H1 (cell line): ENCODE data around the gene RAB22A. TPM values are rescaled to one million over a fixed set of nuclear protein-coding genes. Genes with fewer than 3 reads are reported as not detected.

Experiments used
- CTCF ChIA-PET: fragments of 300-600 bp; sonication (Branson Sonifier 250); formaldehyde crosslinking; loops from one replicate; lab custom pipeline; 2021; ENCODE audit not compliant: partially characterized antibody; lab: Charles Lee
- POLR2A ChIA-PET: fragments of 300-600 bp; sonication (Branson Sonifier 250); formaldehyde crosslinking; loops from one replicate; lab custom pipeline; 2021; ENCODE audit warnings: inconsistent platforms; ENCODE audit not compliant: partially characterized antibody; lab: Charles Lee
- DNase-seq, 2 experiments: peaks; one replicate each; pipeline versions ENCODE4 v3.0.0 to v3.0.0-alpha.2; 2010 to 2022; ENCODE audit warnings: low spot score in 2 of 2, low read depth in 1 of 2, mixed read lengths in 1 of 2
- FAIRE-seq: peaks from 2 replicates; lab custom pipeline; 2011; peaks lifted over from hg19 to GRCh38; lab: Jason Lieb, UNC
- H2AFZ ChIP-seq: 2 replicates; pipeline ENCODE4 v1.8.1; 2012; ENCODE audit warnings: low read length, inconsistent platforms
- H2AK5ac ChIP-seq: 2 replicates; pipeline ENCODE4 v1.6.1; 2013; ENCODE audit warnings: low read depth, low read length
- H2BK120ac ChIP-seq: replicated peaks from 2 replicates; pipeline ENCODE3; 2013; ENCODE audit warnings: low read depth, low read length, inconsistent platforms
- H2BK12ac ChIP-seq: 2 replicates; pipeline ENCODE4 v1.6.1; 2013; ENCODE audit warnings: low read depth, low read length
- H2BK15ac ChIP-seq: 2 replicates; pipeline ENCODE4 v1.6.1; 2013; ENCODE audit warnings: low read length
- H2BK20ac ChIP-seq: 2 replicates; pipeline ENCODE4 v1.6.1; 2013; ENCODE audit warnings: low read length
- H2BK5ac ChIP-seq: 2 replicates; pipeline ENCODE4 v1.6.1; 2013; ENCODE audit warnings: low read depth, low read length
- H3K14ac ChIP-seq: 2 replicates; pipeline ENCODE4 v1.6.1; 2013; ENCODE audit warnings: inconsistent platforms; ENCODE audit not compliant: insufficient read length
- H3K18ac ChIP-seq: 2 replicates; pipeline ENCODE4 v1.6.1; 2013; ENCODE audit warnings: low read length; ENCODE audit errors: extremely low read depth
- H3K23ac ChIP-seq: 2 replicates; pipeline ENCODE4 v1.6.1; 2013; ENCODE audit warnings: inconsistent platforms; ENCODE audit not compliant: insufficient read length
- H3K23me2 ChIP-seq: 2 replicates; pipeline ENCODE4 v1.6.1; 2013; ENCODE audit warnings: low read depth, low read length
- H3K27ac ChIP-seq: 2 replicates; pipeline ENCODE4 v1.6.1; 2011; ENCODE audit warnings: low read depth, low read length, inconsistent platforms
- H3K27me3 ChIP-seq, 4 experiments: replicated peaks in 1 of 4; 1 replicate in 1 of 4; 2 replicates in 3 of 4; pipeline versions ENCODE4 v1.6.1 to v1.8.1; 2011 to 2013; ENCODE audit warnings: low read length in 3 of 4, mild to moderate bottlenecking in 3 of 4, inconsistent platforms in 2 of 4, mixed read lengths in 2 of 4, moderate library complexity in 1 of 4; ENCODE audit not compliant: control insufficient read depth in 3 of 4, insufficient read depth in 3 of 4; ENCODE audit errors: extremely low read depth in 1 of 4
- H3K36me3 ChIP-seq, 4 experiments: 2 replicates each; pipeline versions ENCODE4 v1.6.1 to v1.8.1; 2011 to 2013; ENCODE audit warnings: mild to moderate bottlenecking in 4 of 4, low read length in 3 of 4, moderate library complexity in 2 of 4, control low read depth in 1 of 4, inconsistent platforms in 1 of 4; ENCODE audit not compliant: insufficient read depth in 4 of 4, control insufficient read depth in 2 of 4
- H3K4ac ChIP-seq: replicated peaks from 2 replicates; pipeline ENCODE3; 2013; ENCODE audit warnings: low read length, low read depth, mixed read lengths, inconsistent platforms; ENCODE audit not compliant: insufficient read length
- H3K4me1 ChIP-seq, 4 experiments: replicated peaks in 1 of 4; 1 replicate in 1 of 4; 2 replicates in 3 of 4; pipeline versions ENCODE4 v1.6.1 to v1.8.1; 2011 to 2013; ENCODE audit warnings: low read length in 3 of 4, inconsistent platforms in 2 of 4, mixed read lengths in 1 of 4; ENCODE audit not compliant: insufficient read depth in 4 of 4, control insufficient read depth in 3 of 4
- H3K4me2 ChIP-seq, 2 experiments: 2 replicates each; pipeline versions ENCODE4 v1.6.1 to v1.8.1; 2011 to 2013; ENCODE audit warnings: low read depth in 2 of 2, low read length in 2 of 2, control low read depth in 1 of 2, inconsistent platforms in 1 of 2, mild to moderate bottlenecking in 1 of 2; ENCODE audit not compliant: insufficient read depth in 1 of 2
- H3K4me3 ChIP-seq, 4 experiments: fragments of 200-600, 300-600 bp in 1 of 4; sonication (generic), shearing (Covaris generic), sonication (Bioruptor Twin) in 1 of 4; 2 replicates each; pipeline versions ENCODE4 v1.5.1 to v1.8.1; 2011 to 2016; ENCODE audit warnings: low read length in 4 of 4, low read depth in 3 of 4, control low read depth in 2 of 4, inconsistent platforms in 2 of 4, mild to moderate bottlenecking in 2 of 4, mixed read lengths in 1 of 4, moderate library complexity in 1 of 4; ENCODE audit not compliant: insufficient read depth in 2 of 4; ENCODE audit errors: extremely low read depth in 1 of 4
- H3K56ac ChIP-seq: replicated peaks from 2 replicates; pipeline ENCODE3; 2013; ENCODE audit warnings: low read depth, mild to moderate bottlenecking, mixed read lengths, low read length, inconsistent platforms; ENCODE audit not compliant: insufficient read length
- H3K79me1 ChIP-seq: 2 replicates; pipeline ENCODE4 v1.6.1; 2013; ENCODE audit warnings: low read depth, low read length, control low read depth
- H3K79me2 ChIP-seq, 2 experiments: 2 replicates each; pipeline versions ENCODE4 v1.6.1 to v1.8.1; 2012 to 2013; ENCODE audit warnings: low read length in 2 of 2, mild to moderate bottlenecking in 2 of 2, inconsistent platforms in 1 of 2; ENCODE audit not compliant: insufficient read depth in 2 of 2, control insufficient read depth in 1 of 2
- H3K9ac ChIP-seq, 4 experiments: replicated peaks in 1 of 4; 1 replicate in 1 of 4; 2 replicates in 3 of 4; pipeline versions ENCODE4 v1.6.1 to v1.8.1; 2011 to 2013; ENCODE audit warnings: low read depth in 3 of 4, low read length in 3 of 4, control low read depth in 2 of 4, mild to moderate bottlenecking in 2 of 4, moderate library complexity in 2 of 4, inconsistent platforms in 1 of 4; ENCODE audit errors: extremely low read depth in 1 of 4
- H3K9me3 ChIP-seq, 2 experiments: 2 replicates each; pipeline versions ENCODE4 v1.6.1 to v1.8.1; 2012 to 2013; ENCODE audit warnings: mild to moderate bottlenecking in 2 of 2, moderate library complexity in 2 of 2, control low read depth in 1 of 2, inconsistent platforms in 1 of 2, low read depth in 1 of 2, low read length in 1 of 2, mixed read lengths in 1 of 2; ENCODE audit not compliant: insufficient read depth in 2 of 2
- H4K20me1 ChIP-seq, 2 experiments: replicated peaks in 1 of 2; 2 replicates each; pipeline versions ENCODE3 to v1.8.1; 2011 to 2013; ENCODE audit warnings: inconsistent platforms in 2 of 2, low read length in 2 of 2, mild to moderate bottlenecking in 1 of 2; ENCODE audit not compliant: insufficient read depth in 2 of 2, control insufficient read depth in 1 of 2
- H4K5ac ChIP-seq: 2 replicates; pipeline ENCODE4 v1.6.1; 2013; ENCODE audit warnings: low read length, low read depth, mixed read lengths, inconsistent platforms; ENCODE audit not compliant: insufficient read length
- H4K8ac ChIP-seq: 2 replicates; pipeline ENCODE4 v1.8.0; 2013; ENCODE audit warnings: mild to moderate bottlenecking, moderate library complexity, low read length, inconsistent platforms; ENCODE audit not compliant: insufficient read depth; ENCODE audit errors: extremely low read depth
- H4K91ac ChIP-seq: replicated peaks from 2 replicates; pipeline ENCODE3; 2013; ENCODE audit warnings: low read length, mixed read lengths, inconsistent platforms; ENCODE audit not compliant: insufficient read length
- BACH1 ChIP-seq: IDR thresholded peaks from 2 replicates; pipeline ENCODE4 v1.6.1; 2012; ENCODE audit warnings: low read length, improper control_type of control experiment
- BRCA1 ChIP-seq: IDR thresholded peaks from 2 replicates; pipeline ENCODE4 v1.6.1; 2012; ENCODE audit warnings: low read depth, low read length, improper control_type of control experiment
- CHD1 ChIP-seq: IDR thresholded peaks from 2 replicates; pipeline ENCODE4 v1.6.1; 2012; ENCODE audit warnings: low read depth, low read length, improper control_type of control experiment
- E2F6 ChIP-seq: IDR thresholded peaks from 2 replicates; pipeline ENCODE4 v1.6.1; 2012; ENCODE audit warnings: inconsistent platforms
- EGR1 ChIP-seq: IDR thresholded peaks from 2 replicates; pipeline ENCODE4 v1.6.1; 2011; ENCODE audit warnings: low read depth, low read length, borderline replicate concordance
- HDAC2 ChIP-seq, 2 experiments: fragments of 300-600 bp in 1 of 2; sonication (generic) in 1 of 2; IDR thresholded peaks; 2 replicates each; pipeline ENCODE4 v1.6.1; 2011 to 2012; ENCODE audit warnings: low read depth in 2 of 2, low read length in 2 of 2, mild to moderate bottlenecking in 2 of 2, moderate library complexity in 2 of 2, borderline replicate concordance in 1 of 2, inconsistent platforms in 1 of 2
- POLR2A ChIP-seq, 2 experiments: IDR thresholded peaks; 1 replicate in 1 of 2; 2 replicates in 1 of 2; pipeline ENCODE4 v1.6.1; 2011; ENCODE audit warnings: low read depth in 2 of 2, low read length in 2 of 2, mild to moderate bottlenecking in 2 of 2; ENCODE audit errors: control extremely low read depth in 1 of 2
- RNF2 ChIP-seq: fragments of 200-900, 300-1000 bp; sonication (generic); IDR thresholded peaks from 2 replicates; pipeline ENCODE4 v1.7.1; 2016; ENCODE audit warnings: borderline replicate concordance, low read depth, mild to moderate bottlenecking, antibody characterized with exemption, low read length; ENCODE audit not compliant: poor library complexity, severe bottlenecking; ENCODE audit errors: missing control alignments
- TEAD4 ChIP-seq: IDR thresholded peaks from 2 replicates; pipeline ENCODE4 v1.6.1; 2012; ENCODE audit warnings: low read depth, low read length, inconsistent platforms, mixed read lengths
- WGBS, 2 experiments: shearing (Covaris generic) in 1 of 2; methylation state at CpG; one replicate each; pipeline versions ENCODE4 v1.1.6 to v1.1.7; 2013 to 2015; ENCODE audit warnings: low lambda C conversion rate in 2 of 2, mixed read lengths in 2 of 2, inconsistent platforms in 1 of 2, low coverage in 1 of 2, missing lambda C conversion rate in 1 of 2; ENCODE audit not compliant: insufficient replicate concordance in 2 of 2, insufficient coverage in 1 of 2, insufficient read length in 1 of 2; ENCODE audit errors: extremely low coverage in 1 of 2, missing lambda C conversion rate in 1 of 2; 5-methylcytosine and 5-hydroxymethylcytosine counted together
- polyA plus RNA-seq, 7 experiments: library from polyadenylated mRNA; depleted of rRNA in 3 of 7; stranded (reverse) in 5 of 7; unstranded in 2 of 7; fragments of >200 nt in 5 of 7; fragments of 200-250 nt in 2 of 7; gene quantifications; 1 replicate in 5 of 7; 2 replicates in 1 of 7; 4 replicates in 1 of 7; pipeline versions ENCODE4 v1.2.1 to v1.2.3, GENCODE V29; 2011 to 2013; ENCODE audit warnings: missing spikeins in 2 of 7, mixed read lengths in 2 of 7
- total RNA-seq: library from RNA; stranded (reverse); fragmentation: NEBNext Ultra II Directional; extraction: Animal tissue kit (Norgen Biotek cat#: 25700); gene quantifications from 2 replicates; pipeline ENCODE4 v1.2.1, GENCODE V29; 2021
- TF ChIP-seq, protein P1 (sequence below): IDR thresholded peaks from 2 replicates; pipeline ENCODE4 v1.6.1; 2012; ENCODE audit warnings: low read length, inconsistent platforms

Gene RAB22A
- total and polyA plus RNA-seq, 2 of the 8 experiments (the other 6 are each of a cell fraction or from before 2014, with no cell fraction given): 3.1 to 6.6 TPM

- no peak for FAIRE-seq
- H3K79me2 ChIP-seq: no peaks in the 10 kb centered on the region
- ChIA-PET CTCF (no interaction called here), POLR2A (interaction anchor here (0.7 to 1.0 kb wide), 2 partner anchors 8 to 9 kb away, joined by 3 read pairs; partner anchors contain the start of gene VAPB)
- no peak overlapping the region for H2AK5ac ChIP-seq
- 97% methylated on average over 7 of the region's 7 CpGs; no CpG with 5 or more reads in 1 of the 2 experiments for WGBS, 2 experiments
- H2BK120ac ChIP-seq: no peak overlapping the region
- no peak overlapping the region for H3K27ac ChIP-seq
- no peak overlapping the region for H4K8ac ChIP-seq
- no peak for DNase-seq
- no peak overlapping the region for H3K4ac ChIP-seq
- H3K18ac ChIP-seq: no peak overlapping the region
- H3K23me2 ChIP-seq: no peaks in the 10 kb centered on the region
- H3K79me1 ChIP-seq: no peaks in the 10 kb centered on the region
- no peaks in the 10 kb centered on the region for H3K4me1 ChIP-seq
- H3K36me3 ChIP-seq: no peaks in the 10 kb centered on the region
- H3K9me3 ChIP-seq: peaks cover 12 to 13% of the 10 kb centered on the region in 2 experiments
- no peak overlapping the region; the same call in 1 of the 2 replicates for H2BK5ac ChIP-seq
- H4K20me1 ChIP-seq: no peaks in the 10 kb centered on the region
- H2AFZ ChIP-seq: no peak overlapping the region
- H3K14ac ChIP-seq: no peak overlapping the region
- no peak overlapping the region for H4K5ac ChIP-seq
- no peak overlapping the region for H3K23ac ChIP-seq
- H3K4me3 ChIP-seq: no peak overlapping the region
- H3K56ac ChIP-seq: no peak overlapping the region
- no peak overlapping the region for H2BK12ac ChIP-seq
- no peak overlapping the region for H4K91ac ChIP-seq
- no peak overlapping the region for H2BK20ac ChIP-seq
- no peak overlapping the region for H3K9ac ChIP-seq
- no peak overlapping the region for H3K4me2 ChIP-seq
- no peak overlapping the region for H2BK15ac ChIP-seq
- no peaks in the 10 kb centered on the region for H3K27me3 ChIP-seq
- TF ChIP-seq HDAC2 (IDR thresholded peaks at IDR 0.05; ENCODE audit: borderline replicate concordance in 1 of 2, low read depth in 2 of 2, low read length in 2 of 2) (no peak), BACH1 (no peak), TEAD4 (no peak), BRCA1 (no peak), E2F6 (no peak), POLR2A (IDR thresholded peaks at IDR 0.05; ENCODE audit: control extremely low read depth in 1 of 2, low read depth in 2 of 2, low read length in 2 of 2) (no peak), RNF2 (no peak), EGR1 (no peak), CHD1 (no peak)
- TF ChIP-seq, protein P1, sequence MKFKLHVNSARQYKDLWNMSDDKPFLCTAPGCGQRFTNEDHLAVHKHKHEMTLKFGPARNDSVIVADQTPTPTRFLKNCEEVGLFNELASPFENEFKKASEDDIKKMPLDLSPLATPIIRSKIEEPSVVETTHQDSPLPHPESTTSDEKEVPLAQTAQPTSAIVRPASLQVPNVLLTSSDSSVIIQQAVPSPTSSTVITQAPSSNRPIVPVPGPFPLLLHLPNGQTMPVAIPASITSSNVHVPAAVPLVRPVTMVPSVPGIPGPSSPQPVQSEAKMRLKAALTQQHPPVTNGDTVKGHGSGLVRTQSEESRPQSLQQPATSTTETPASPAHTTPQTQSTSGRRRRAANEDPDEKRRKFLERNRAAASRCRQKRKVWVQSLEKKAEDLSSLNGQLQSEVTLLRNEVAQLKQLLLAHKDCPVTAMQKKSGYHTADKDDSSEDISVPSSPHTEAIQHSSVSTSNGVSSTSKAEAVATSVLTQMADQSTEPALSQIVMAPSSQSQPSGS: no peak
Observed at GRCh38 chr20:58381627-58382026, 72.1 kb downstream of the RAB22A start.
